ENCODE data around the gene SCNN1B.
"Not testable (repeated sequence)": the region's sequence is repeated elsewhere in the genome, so short reads cannot be mapped to it uniquely, and the experiment has no call there.

SCNN1B gene

DNA sequence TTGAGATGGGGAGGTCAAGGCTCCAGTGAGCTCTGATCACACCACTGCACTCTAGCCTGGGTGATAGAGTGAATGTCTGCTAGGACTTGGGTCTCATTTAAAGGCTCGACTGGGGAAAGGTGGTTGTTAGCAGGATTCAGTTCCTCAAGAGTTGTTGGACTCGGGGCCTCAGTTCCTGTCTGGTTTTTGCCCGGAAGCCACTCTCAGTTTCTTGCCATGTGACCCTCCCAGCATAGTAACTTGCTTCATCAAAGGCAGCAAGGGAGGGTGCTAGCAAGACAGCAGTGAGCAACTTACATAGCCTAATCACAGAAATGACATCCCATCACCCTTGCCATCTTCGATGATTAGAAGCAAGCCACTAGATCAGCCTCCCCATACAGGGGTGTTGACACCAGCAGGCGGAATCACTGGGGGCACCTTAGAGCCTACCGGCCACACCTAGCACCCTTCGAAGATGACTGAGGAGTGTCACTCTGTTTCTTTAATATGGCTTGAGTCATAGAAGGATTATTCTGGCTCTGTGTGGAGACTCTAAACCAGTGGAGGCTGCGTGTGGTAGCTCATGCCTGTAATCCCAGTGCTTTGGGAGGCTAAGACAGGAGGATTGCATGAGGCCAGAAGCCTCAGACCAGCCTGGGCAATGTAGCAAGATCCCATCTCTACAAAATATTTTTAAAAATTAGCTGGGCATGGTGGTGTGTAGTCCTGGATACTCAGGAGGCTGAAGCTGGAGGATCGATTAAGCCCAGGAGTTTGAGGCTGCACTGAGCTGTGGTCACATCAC lies 13.2 kb upstream of the SCNN1B start:
- no peak for DNase-seq (ENCODE audit: low read depth)

DNA sequence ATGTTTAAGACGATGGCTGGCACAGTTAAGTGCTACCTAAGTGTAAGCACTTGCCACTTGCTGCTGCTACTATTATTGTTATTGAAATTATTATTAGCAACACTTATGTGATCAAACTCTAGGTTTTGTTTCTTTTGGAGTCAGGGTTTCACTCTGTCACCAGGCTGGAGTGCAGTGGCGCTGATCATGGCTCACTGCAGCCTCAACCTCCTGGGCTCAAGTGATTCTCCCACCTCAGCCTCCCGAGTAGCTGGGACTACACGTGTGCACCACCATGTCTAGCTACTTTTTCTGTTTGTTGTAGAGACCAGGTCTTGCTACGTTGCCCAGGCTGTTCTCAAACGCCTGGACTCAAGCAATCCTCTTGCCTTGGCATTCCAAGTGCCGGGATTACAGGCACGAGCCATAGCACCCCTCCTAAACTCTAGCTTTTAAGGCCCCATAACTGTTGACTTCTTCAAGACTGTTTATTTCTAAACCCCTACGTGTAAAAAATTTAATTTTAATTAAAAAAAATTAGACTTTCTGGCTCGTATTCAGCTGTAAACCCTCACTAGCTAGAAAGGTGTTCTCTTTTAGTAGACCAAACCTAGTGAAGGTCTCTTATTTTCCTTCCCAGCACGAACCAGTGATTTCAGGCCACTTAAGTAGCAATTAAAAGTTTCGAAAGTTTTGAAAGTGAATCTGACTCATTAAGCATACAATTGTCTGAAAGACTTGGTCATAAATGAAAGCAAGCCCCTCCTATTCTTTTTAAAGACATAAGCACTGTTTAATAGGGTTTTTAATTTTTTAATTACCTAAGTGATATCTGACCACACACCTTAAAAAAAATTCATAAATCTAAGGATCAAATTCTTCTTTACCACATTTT lies 11.7 kb upstream of the SCNN1B start:
- no peak for DNase-seq (ENCODE audit: low read depth)

DNA sequence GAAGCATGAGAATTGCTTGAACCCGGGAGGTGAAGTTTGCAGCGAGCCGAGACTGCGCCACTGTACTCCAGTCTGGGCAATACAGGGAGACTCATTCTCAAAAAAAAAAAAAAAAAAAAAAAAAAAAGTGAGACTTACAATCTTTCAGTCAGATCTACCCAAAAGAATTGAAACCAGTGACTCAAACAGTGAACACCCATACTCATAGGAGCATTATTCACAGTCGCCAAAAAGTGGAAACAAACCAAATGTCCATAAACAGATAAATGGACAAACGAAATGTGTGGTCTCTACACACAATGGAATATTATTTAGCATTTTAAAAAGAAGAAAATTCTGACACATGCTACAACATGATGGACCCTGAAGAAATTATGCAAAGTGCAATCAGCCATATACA lies 9.1 kb upstream of the SCNN1B start:
- no peak for DNase-seq (ENCODE audit: low read depth)

DNA sequence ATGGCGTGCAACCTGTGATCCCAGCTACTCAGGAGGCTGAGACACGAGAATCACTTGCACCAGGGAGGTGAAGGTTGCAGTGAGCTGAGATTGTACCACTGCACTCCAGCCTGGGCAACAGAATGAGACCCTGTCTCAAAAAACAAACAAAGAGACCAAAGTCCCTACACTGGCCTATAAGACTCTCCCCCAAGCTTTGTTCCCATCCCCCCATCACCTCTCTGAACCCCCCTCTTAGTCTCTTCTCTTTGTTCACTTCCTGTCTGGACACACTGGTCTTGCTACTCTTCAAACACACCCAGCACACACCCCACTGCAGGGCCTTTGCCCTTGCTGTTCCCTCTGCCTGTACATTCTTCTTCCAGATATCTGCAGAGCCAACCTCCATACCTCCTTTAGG lies 7.8 kb upstream of the SCNN1B start:
- DNase-seq (ENCODE audit: low read depth) = no peak

DNA sequence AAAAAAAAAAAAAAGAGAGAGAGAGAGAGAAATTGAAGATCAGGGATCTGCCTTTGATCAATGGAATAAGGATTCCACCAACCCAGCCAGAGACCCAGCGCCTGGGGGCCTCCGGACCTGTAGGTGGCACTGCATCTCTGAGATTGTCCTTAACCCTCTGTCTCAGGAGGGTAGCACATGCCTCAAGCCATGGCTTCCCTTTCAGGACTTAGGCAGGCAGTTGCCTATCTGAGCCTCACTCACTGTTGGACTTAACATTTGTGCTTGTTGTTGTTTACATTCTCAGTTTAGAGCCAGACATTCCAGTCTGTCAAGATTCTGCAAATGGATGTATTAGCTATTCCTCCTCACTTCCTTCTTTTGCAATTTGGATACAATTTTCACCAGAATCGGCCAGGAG lies 5.1 kb upstream of the SCNN1B start:
- no peak for DNase-seq (ENCODE audit: low read depth)

DNA sequence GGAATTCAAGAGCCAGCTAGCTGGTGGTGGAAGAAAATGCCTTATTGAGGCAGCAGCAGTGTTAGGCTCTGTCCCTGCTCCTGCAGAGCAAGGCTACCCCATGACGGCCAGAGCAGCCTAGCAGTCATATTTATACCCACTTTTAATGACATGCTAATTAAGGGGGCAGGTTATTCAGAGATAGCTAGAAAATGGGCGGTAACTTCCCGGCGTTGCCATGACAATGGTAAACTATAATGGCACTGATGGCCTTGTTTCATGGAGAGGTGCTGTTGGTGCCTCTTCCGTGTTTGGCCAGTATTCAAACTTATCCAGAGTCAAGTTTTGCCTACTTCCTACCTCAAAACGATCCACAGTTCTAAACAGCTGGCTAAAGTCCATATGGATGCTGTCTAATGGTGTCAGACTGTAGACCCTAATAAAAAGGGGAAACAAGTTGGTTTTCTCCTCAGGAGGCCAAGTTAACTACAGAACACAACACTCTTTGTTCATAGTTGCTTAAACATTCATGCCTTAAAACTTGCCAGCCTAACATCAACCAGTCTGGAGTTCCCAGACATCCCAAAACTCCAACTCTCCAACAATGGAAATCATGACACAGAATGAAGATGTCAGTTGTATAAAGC lies 3.7 kb upstream of the SCNN1B start:
- DNase-seq (ENCODE audit: low read depth) = no peak

DNA sequence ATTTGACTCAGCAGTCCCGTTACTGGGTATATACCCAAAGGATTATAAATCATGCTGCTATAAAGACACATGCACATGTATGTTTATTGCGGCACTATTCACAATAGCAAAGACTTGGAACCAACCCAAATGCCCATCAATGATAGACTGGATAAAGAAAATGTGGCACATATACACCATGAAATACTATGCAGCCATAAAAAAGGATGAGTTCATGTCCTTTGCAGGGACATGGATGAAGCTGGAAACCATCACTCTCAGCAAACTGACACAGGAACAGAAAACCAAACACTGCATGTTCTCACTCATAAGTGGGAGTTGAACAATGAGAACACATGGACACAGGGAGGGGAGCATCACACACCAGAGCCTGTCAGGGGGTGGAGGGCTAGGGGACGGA lies 2.3 kb upstream of the SCNN1B start:
- DNase-seq (ENCODE audit: low read depth) = not testable (repeated sequence)

DNA sequence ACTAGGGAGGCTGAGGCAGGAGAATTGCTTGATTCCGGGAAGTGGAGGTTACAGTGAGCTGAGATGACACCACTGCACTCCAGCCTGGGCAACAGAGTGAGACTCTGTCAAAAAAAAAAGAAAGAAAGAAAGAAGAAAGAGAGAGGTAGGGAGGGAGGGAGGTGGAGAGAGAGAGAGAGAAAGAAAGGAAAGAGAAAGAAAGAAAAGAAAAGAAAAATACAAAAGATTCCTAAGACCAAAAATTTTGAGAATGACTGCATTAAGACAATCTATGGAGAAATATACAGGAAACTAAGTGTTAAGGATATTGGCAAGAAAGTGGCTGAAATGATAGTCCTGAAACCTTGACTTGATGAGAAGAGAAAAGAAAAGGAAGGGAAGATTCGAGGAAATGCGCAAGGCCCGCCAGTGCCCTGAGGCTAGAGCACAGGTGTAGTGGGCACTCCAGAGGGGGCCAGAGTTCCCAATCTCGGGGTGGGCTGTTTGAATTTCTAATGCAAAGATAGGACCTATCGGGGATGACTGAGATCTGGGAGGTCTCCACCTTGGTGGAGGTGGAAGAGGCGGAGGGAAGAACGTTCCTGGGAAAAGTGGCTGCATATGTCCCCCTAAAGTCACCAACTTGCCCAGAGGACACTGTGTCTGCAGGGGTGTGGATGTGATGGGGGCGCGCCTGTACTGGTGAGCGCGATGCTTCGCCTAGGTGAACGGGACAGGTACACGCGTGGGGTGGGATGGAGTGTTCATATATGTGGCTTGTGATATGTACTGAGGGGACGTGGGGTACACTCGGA lies 654 bp upstream of the SCNN1B start:
- no peak for DNase-seq (ENCODE audit: low read depth)

DNA sequence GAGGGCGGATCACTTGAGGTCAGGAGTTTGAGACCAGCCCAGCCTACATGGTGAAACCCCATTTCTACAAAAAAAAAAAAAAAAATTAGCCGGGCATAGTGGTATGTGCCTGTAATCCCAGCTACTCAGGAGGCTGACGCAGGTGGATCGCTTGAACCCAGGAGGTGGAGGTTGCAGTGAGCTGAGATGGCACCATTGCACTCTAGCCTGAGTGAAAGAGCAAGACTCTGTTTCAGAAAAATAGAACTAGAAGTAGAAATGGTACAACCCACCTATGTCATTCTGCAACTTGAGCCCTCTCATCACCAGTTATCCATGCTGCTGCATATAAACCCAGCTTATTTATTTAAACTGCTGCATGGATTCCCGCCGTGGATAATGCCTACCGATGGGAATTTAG lies 1.6 kb downstream of the SCNN1B start:
- DNase-seq (ENCODE audit: low read depth) = no peak

DNA sequence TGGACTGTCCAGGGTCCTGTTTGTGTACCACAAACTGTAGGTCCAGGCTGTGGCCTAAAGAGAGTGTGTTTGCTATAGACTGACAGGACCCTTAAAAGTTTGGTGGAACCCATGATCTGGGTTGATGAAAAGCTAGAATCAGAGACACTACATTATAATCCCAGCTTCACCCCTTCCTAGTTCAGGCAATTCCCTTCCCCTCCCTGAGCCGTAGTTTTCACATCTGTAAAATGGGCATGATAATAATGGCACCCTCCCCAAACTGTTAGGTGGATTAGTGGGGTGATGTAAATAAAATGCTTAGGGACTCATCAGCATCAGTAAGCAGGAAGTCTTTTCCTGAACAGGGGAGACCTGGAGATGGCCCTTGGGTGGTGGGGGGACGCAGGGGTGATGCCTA lies 2.5 kb downstream of the SCNN1B start:
- DNase-seq (ENCODE audit: low read depth) = no peak

DNA sequence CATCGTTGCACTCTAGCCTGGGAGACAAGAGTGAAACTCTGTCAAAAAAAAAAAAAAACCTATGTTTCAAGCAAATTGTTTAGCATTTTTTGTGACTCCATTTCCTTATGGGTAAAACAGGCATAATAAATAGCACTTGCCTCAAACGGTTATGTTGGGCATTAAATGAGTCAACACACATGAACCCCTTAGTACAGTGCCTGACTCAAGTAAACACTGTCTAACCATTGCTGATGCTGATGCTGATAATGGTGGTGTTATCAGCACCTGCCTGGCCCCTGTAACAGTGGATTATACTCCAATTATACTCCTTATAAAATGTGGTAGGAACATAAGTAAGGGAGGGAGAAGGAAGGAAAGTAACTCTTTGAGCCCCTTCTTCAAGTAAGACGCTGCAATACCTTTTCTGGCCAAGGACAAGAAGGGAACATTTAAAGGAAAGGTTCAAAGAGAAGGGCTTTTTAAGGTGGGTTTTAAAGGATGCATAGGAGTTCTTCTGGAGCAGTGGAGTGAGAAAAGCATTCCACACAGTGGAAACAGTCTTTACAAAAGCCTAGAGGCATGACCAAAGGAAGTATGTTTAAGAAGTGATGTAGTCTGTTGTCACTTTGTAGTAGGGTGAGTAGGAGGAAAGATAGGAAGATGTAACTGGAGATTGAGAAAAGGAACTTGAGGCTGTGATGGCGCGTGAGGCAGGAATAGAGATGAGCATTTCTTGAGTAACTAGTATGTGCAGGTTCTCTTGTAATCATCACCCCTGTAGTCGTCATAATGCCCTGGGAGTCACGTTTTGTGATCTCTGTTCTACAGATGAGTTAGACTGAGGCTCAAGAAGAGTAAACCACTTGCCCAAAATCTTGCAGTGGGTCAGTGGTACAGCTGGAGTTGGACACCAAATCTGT lies 4.3 kb downstream of the SCNN1B start:
- DNase-seq (ENCODE audit: low read depth) = no peak

DNA sequence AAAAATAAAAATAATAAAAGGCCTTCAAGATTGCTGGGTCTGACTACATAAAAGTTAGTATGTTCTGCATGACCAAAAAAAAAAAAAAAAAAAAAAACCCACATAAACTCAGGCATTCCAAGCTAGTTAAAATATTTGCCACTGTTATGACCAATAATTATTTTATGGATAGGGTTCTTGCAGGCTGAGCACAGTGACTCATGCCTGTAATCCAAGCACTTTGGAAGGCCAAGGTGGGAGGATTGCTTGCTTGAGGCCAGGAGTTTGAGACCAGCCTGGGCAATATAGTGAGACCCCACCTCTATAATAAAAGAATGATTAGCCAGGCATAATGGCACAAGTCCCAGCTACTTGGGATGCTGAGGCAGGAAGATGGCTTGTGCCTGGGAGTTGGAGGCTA lies 8.1 kb downstream of the SCNN1B start:
- DNase-seq (ENCODE audit: low read depth) = no peak

DNA sequence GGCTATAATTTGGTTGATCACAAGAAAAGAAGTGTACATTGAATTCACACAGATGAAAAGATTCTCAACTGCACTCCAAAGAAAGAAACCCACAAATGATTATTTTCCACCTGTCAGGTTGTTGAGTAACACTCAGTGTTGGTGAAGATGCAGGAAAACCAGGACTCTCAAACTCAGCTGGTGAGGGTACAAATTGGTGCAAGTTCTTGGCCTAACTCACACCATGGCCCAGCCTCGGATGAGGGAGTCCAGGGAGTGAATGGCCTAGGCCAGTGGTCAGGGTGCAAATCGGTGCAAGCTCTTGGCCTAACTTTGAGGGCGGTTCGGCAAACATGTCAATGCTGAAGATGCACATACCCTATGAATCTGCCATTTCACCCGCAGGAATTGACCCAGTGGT lies 8.6 kb downstream of the SCNN1B start:
- DNase-seq (ENCODE audit: low read depth) = no peak

DNA sequence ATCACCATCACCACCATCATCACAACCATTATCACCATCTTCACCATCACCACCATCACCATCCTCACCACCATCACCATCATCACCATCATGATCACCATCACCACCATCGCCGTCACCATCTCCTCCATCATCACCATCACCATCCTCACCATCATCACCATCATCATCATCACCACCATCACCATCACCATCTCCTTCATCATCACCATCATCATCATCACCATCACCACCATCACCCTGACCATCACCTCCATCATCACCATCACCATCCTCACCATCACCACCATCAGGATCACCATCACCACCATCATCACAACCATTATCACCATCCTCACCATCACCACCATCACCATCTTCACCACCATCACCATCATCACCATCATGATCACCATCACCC lies 14.1 kb downstream of the SCNN1B start:
- no peak for DNase-seq (ENCODE audit: low read depth)

DNA sequence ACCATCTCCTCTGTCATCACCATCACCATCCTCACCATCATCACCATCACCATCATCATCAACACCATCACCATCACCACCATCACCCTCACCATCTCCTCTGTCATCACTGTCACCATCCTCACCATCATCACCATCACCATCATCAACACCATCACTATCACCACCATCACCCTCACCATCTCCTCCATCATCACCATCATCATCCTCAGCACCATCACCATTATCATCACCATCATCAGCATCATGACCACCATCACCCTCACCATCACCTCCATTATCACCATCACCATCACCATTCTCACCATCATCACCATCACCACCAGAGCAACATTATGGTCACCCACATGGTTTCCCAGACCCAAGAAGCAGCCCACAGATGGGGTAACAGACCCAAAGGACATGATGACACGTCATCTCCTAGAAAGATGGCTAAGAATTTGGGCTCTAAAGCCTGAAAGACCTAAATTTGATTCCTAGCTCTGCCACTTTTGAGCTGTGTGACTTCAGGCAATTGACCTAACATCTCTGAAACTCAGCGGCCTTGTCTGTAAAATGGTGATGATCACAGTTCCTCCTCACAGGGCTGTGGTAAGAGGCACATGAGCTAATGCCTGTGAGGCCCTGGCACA lies 14.6 kb downstream of the SCNN1B start:
- no peak for DNase-seq (ENCODE audit: low read depth)

DNA sequence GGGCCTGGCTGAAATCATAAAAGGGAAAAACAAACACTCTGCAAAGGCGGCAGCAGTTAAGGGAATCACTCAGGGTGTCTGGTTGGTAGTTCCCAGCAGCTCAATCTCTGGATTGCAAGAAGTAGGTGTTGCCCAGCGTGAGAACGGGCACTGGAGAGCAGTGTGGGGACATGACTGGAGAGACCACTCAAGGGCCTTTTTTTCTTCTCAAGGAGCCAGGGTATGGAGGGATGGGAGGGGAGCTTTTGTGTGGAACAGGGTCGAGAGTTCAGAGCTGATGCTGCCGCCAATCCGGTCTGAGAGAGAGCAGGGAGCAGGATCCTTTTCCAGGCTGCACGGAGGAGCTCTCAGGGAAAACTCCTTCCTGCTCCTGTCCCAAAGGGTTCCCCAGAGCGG lies 15.2 kb downstream of the SCNN1B start:
- no peak for DNase-seq (ENCODE audit: low read depth)

DNA sequence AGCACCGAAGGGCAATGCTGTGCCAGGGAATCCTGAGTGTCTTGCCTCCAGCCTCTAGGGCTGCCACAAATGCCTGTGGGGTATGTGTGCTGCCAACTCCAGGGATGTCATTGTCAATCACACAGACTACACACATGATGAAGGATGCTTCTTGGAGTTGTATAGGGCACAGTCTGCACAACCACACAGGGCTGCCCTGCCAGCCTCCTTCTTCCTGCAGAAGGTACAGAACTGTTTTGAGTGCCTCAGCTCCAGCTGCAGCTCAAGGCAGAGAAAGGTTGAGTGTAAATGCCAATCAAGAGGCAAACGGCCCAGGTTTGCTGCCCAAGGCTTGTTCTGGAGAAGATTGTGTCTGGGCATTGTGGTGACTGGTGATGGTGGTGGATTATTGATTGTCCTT lies 15.6 kb downstream of the SCNN1B start:
- DNase-seq (ENCODE audit: low read depth) = no peak

DNA sequence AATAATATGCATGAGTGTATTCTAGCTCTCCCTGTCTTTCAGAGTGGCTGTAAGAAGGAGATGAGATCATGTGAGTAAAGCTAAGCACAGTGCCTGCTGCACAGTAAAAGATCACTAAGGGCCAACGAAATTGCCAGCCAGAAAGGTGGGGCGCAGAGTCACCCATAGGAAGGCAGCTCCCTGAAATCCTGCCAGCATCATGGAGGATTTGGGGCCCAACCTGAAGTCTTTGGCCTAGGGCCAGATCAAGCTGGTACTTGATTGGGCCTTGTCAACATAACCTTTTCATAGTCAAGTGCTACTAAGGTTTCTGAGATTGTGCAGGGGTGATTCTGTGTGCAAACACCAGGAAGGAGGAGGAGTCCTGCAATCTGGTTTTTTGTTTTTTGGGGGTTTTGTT lies 16.5 kb downstream of the SCNN1B start:
- no peak for DNase-seq (ENCODE audit: low read depth)

DNA sequence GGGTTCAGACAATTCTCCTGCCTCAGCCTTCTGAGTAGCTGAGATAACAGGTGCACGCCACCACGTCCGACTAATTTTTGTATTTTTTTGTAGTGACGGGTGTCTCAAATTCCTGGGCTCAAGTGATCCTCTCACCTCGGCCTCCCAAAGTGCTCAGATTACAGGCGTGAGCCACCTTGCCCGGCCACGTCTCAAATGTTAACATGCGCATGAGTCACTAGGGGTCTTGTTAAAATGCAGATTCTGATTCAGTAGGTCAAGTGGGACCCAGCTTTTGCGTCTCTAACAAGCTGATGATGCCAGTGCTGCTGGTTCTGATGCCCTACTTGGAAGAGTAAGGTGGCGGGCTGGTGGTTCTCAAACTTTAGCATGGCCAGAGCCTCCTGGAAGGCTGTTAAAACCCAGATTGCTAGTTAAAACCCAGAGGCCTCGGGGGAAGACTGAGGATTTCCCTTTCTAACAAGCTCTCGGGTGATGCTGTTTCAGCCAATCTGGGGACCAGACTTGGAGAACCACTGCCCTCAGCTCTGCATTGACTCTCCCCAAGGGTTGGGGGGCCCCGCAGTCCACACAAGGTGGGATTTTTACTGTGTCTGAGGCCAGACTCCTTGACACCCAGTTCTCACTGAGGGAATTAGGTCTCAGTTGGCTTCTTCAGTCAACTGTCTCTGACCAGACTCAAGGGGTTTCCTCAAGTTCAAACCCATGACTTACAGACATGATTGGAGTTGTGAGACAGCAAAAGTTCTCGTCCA lies 17.9 kb downstream of the SCNN1B start:
- DNase-seq (ENCODE audit: low read depth) = no peak

DNA sequence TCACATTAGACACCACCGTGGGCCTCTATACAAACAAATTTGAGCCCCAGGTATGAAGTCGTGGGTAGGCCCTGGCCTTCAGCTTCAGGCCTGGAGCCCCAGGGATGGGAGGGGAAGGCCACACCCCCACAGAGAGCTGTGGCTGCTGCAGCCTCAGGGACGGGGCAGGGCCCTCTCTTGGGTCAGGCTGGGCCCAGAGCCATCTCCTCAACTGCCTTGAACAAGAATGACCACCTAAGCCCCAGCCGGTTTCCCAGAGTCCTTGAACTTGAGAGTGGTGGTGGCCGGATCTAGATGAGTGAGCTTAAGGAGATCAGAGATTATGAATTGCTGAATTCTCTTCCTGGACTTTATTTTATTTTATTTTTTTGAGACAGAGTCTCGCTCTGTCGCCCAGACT lies 18.6 kb downstream of the SCNN1B start:
- DNase-seq (ENCODE audit: low read depth) = no peak
